Anterior cingulate cortex (tissue), 58 donors: ENCODE data around the gene ZNF488.
A peak's percentile ranks its signal among the peaks of the same experiment; 100 is the strongest.

Source experiments
- DNase-seq, 58 donors: peaks; one replicate each; lab custom pipeline; 2025; lab: John Stamatoyannopoulos, UW

ZNF488 gene

DNA sequence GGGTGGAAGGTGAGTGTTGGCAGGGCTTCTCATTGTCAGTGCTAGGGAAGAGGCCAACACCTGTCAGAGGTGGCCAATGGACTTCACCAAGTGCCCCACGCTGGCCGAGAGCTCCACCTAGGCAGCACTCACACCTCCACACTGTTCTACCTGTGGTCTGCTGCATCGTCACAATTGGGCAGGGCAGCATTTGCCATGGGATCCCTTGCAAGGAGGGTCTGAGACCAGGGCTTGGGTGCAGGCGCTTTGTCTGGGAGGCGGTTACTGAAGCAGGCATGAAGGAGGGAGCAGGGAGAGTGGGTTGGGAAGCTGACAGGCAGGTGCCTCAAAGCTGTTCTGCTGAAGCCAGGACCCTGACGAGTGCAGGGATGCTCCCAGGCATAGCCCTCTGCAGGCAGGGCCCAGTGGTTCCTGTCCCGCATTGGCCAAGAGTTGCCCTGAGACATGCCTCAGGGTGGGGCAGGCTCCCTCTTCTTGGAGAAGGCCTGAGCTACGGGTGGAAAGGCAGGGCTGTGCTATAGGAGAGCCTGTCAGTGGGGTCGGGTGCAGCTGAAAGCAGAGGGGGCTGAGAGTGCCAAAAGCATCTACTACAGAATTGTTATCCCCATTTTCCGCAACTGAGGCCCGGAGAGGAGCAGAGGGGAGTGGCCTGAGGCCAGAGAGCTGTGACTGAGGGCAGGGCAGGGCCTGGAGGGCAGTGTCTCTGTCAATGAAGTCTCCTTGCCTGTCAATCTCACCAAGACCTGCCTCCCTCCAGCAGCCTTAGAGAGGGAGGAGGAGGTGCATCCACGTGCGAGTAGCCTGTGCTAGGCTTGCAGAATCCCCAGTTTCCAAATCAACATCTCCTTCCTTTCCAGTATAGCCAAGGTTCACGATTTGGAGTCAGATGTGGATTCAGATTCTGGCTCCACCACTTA lies 31.9 kb downstream of the ZNF488 start:
- no peak for DNase-seq

DNA sequence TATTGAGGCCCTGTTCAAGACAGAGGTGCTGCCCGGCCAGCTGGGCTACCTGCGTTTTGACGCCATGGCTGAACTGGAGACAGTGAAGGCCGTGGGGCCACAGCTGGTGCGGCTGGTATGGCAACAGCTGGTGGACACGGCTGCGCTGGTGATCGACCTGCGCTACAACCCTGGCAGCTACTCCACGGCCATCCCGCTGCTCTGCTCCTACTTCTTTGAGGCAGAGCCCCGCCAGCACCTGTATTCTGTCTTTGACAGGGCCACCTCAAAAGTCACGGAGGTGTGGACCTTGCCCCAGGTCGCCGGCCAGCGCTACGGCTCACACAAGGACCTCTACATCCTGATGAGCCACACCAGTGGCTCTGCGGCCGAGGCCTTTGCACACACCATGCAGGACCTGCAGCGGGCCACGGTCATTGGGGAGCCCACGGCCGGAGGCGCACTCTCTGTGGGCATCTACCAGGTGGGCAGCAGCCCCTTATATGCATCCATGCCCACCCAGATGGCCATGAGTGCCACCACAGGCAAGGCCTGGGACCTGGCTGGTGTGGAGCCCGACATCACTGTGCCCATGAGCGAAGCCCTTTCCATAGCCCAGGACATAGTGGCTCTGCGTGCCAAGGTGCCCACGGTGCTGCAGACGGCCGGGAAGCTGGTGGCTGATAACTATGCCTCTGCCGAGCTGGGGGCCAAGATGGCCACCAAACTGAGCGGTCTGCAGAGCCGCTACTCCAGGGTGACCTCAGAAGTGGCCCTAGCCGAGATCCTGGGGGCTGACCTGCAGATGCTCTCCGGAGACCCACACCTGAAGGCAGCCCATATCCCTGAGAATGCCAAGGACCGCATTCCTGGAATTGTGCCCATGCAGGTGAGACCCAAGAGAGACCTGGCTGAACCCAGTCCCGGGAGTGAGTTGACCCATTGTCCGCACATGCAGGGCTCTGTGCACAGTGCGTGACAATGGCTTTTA lies 33.1 kb downstream of the ZNF488 start:
- no peak for DNase-seq

DNA sequence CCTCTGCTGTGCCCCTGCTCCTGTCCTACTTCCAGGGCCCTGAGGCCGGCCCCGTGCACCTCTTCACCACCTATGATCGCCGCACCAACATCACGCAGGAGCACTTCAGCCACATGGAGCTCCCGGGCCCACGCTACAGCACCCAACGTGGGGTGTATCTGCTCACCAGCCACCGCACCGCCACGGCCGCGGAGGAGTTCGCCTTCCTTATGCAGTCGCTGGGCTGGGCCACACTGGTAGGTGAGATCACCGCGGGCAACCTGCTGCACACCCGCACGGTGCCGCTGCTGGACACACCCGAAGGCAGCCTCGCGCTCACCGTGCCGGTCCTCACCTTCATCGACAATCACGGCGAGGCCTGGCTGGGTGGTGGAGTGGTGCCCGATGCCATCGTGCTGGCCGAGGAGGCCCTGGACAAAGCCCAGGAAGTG lies 34.1 kb downstream of the ZNF488 start:
- DNase-seq = no peak

DNA sequence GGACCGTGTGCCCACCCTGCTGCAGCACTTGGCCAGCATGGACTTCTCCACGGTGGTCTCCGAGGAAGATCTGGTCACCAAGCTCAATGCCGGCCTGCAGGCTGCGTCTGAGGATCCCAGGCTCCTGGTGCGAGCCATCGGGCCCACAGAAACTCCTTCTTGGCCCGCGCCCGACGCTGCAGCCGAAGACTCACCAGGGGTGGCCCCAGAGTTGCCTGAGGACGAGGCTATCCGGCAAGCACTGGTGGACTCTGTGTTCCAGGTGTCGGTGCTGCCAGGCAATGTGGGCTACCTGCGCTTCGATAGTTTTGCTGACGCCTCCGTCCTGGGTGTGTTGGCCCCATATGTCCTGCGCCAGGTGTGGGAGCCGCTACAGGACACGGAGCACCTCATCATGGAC lies 34.6 kb downstream of the ZNF488 start:
- DNase-seq = no peak

DNA sequence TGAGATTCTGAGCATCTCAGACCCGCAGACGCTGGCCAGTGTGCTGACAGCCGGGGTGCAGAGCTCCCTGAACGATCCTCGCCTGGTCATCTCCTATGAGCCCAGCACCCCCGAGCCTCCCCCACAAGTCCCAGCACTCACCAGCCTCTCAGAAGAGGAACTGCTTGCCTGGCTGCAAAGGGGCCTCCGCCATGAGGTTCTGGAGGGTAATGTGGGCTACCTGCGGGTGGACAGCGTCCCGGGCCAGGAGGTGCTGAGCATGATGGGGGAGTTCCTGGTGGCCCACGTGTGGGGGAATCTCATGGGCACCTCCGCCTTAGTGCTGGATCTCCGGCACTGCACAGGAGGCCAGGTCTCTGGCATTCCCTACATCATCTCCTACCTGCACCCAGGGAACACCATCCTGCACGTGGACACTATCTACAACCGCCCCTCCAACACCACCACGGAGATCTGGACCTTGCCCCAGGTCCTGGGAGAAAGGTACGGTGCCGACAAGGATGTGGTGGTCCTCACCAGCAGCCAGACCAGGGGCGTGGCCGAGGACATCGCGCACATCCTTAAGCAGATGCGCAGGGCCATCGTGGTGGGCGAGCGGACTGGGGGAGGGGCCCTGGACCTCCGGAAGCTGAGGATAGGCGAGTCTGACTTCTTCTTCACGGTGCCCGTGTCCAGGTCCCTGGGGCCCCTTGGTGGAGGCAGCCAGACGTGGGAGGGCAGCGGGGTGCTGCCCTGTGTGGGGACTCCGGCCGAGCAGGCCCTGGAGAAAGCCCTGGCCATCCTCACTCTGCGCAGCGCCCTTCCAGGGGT lies 35.2 kb downstream of the ZNF488 start:
- DNase-seq = no peak

DNA sequence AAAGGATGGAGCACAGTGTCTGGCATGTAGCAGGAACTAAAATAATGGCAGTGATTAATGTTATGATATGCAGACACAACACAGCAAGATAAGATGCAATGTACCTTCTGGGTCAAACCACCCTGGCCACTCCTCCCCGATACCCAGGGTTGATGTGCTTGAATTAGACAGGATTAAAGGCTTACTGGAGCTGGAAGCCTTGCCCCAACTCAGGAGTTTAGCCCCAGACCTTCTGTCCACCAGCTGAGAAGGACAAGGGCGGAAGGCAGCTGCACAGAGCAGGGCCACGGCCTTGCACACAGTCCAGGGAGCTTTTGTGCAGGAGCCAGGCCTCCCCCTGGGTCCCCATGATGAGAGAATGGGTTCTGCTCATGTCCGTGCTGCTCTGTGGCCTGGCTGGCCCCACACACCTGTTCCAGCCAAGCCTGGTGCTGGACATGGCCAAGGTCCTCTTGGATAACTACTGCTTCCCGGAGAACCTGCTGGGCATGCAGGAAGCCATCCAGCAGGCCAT lies 35.9 kb downstream of the ZNF488 start, which contains the start of gene RBP3:
TSS of gene RBP3 (plus strand) at position 226 of the 514 bp plus-strand sequence. CDS start at position 348, 122 bp downstream.
- no peak for DNase-seq

DNA sequence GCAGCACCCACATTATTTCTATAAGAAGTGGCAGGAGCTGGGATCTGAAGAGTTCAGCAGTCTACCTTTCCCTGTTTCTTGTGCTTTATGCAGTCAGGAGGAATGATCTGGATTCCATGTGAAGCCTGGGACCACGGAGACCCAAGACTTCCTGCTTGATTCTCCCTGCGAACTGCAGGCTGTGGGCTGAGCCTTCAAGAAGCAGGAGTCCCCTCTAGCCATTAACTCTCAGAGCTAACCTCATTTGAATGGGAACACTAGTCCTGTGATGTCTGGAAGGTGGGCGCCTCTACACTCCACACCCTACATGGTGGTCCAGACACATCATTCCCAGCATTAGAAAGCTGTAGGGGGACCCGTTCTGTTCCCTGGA lies 36.8 kb downstream of the ZNF488 start:
- DNase-seq = no peak

DNA sequence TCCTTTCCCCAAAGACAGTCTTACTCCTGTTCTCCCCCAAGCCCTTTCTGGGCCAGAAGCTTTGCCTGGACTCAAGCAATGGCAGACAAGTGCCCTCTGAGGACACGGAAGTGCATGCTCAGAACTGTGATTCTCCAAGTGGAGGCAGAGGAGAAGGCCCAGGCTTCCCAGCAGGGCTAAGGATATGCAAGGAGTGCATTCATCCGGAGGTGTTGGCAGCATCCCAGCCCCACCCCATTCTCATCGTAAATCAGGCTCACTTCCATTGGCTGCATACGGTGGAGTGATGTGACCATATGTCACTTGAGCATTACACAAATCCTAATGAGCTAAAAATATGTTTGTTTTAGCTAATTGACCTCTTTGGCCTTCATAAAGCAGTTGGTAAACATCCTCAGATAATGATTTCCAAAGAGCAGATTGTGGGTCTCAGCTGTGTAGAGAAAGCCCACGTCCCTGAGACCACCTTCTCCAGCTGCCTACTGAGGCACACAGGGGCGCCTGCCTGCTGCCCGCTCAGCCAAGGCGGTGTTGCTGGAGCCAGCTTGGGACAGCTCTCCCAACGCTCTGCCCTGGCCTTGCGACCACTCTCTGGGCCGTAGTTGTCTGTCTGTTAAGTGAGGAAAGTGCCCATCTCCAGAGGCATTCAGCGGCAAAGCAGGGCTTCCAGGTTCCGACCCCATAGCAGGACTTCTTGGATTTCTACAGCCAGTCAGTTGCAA lies 37.4 kb downstream of the ZNF488 start:
- DNase-seq = no peak

DNA sequence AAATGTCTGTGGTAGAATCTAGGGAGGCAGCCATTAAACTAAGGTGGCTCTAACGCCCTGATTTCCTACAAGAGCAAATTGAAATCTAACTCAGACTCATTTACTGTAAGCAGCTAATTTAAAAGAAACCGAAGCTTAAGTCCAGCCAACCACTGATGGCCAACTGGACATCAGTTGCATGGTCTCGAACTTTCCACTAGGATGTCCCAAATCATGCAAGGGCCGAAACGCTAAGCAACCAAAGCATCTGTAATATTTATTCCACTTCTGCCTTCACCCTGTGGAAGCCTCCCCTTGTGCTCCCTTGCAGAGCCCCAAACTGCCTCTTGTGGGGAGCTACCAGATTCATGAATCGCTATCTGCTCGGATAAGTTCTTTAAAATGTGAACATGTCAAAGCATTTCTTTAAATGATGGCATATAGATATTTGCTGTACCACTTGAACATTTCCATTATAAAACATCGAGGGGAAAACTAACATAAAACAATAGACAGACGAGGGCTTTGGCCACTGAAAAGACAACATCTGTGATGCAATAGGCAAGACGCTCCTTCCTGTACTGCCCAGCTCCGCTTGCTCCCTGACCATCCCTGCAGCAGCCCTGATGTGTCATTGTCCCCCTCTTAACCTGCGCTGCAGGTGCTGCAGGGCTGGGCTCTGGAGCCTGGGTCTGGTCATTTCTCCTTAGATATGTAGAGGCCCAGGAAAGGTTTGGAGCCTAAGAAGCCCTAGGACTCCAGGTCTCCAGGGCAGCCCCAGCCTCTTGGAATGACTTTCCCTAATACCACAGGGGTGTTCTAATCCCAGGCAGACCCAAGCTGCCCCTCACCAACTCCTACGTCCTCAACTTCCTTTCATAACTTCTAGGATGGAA lies 38.9 kb downstream of the ZNF488 start:
- DNase-seq = no peak

DNA sequence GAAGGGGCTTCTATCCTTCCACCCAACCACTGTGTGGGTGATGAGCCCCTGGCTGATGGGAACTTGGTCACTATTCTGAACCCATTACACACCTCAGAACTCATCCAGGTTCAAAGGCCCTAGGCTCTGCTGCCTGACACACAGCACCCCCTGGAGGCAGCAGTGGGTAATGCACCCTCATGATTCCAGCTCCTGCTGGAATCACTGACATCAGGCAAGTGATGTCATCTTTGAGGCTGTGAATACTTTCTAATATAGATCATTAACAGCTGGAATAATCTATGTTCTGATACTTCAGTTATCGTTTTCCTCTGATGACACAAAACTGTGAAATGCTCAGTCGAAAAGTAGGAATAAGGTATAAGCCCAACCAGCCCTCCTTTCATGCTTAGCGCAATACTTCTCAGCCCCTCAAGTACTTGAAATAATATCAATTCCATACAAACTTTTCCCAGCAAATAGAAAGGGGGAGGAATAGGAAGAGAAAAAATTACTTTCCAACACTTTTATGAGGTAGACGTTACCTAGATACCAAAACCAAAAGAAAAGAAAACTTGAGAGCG lies 43.4 kb downstream of the ZNF488 start:
- peak in 24 of 58 donors; percentile 6 to 65 (median 20) for DNase-seq

DNA sequence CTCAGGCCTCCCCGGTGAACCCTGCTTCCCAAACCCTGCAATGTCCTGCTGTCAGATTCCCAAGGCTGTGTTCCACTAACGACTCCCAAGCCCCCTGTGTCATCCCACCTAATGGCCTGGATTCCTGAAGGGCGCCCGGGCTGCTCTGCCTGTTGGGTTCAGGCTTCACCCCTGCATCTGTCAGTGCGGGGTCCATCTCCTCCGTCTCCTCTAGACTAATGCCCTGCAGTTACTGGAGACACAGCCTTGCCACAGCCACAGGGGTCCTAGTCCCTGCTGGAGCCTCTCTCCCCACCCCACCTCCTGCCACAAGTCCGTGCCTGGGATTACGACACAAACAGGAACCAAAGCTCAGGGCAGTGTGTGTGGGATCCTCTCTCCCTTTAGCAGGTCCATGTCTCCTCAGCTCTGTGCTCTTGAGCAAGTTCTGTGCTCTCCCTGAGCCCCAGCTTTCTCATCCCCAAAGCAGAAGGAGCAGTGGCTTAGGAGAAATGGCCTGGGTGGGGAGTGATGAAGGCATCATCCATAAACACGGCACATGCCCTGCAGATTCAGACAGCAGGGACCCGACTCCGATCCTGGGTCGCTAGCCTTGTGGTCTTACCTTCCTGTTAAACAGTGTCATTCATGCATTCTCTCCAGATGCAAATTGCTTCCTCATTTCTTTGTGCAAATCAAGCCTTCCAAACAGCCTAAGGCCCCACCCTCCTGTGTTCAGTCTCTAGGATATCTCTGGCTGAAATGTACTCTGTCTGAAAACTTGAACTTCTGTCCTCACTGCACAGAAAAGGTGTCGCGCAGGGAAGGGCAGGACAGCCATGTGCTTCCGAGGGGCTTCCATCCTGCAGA lies 44.1 kb downstream of the ZNF488 start:
- no peak for DNase-seq

DNA sequence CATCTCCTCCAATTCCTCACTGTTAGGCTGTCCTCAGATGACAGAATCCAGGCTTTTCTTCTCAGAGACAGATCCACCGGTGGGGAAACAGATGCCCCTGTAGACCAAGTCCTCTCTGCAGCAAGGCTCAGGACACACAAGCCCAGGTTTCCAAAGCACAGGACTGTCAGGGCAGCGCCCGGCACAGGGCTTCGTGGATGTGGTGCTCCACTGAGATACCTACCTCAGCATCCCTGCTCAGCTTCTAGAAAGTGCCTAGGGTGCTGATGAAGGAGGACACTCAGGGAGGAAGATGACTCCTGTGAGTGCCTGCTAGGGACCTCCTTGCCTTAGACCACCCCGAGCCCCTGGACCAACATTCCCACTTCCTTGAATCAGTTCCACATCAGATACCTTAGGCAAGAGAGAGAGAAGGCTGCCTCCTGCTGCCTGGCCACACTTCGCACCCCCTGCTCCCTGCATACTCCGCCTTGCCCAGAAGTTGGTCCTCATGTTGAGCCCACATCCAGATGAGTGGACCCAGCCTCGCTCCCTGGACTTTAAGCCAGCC lies 44.8 kb downstream of the ZNF488 start:
- no peak for DNase-seq

DNA sequence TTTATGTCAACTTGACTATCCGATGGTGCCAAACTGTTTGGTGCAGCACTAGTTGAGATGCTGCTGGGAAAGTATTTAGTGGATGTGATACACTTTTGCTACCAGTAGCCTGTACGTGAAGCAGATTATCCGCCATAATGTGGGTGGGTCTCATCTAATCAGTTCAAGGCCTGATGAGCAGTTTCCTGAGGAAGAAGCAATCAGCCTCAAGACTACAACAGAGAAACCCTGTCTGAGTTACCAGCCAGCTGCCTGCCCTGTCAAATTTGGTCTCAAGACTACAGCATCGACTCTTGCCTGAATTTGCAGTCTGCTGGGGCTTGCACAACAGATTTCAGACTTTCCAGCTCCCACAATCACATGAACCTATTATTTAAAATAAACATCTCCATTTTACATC lies 46.8 kb downstream of the ZNF488 start:
- peak in 9 of 58 donors; percentile 17 to 54 (median 28) for DNase-seq

DNA sequence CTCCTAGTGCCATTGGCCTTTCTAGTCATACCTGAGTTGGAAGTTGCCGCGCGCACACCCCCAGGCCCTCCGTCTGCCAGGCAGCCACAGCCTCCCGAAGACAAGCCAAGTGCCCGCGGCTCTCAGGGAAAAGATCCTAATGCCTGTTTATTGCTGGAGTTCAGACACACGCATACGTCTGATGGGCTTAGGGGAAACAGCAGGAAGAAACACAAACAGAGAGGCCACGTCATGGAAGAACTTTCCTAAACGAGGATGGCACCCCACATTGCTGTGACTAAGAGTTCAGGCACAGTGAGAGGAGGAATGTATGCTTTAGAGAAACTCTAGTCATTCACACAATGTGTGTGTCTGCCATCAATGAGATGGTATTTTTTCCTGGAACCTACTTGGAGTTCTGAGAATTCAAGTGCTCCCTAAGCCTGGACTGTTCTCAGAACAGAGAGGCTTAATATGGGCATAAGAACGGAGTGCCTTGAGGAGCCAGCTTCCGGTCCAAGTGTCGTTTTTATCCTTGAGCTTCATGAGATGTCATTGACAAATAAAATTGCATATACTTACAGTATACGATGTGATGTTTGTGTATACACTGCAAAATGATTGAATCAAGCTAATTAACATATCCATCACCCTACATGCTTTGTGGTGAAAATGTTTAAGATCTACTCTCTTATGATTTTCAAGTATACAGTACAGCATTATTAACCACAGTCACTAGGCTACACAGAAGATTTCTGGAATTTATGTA lies 47.5 kb downstream of the ZNF488 start:
- DNase-seq = no peak

DNA sequence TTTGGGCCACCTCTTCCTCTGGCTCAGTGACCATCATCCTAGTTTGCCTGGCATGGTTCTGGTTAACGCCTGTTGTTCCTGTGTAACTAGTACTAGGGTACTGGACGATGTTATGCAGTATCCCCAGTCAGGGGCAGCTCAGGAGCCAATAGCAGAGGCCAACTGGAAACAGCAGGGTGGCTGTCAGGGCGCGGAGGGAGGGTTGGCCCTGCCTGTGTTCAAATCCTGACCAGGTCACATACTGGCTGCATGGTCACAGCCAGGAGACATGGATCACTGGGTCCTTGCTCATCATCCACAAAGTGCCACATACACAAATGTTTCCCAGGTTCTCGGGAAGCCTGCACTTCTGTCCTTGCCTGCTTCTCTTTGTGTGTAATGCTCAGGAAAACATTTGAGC lies 48.2 kb downstream of the ZNF488 start:
- DNase-seq = no peak
